Kidney (tissue), 14 donors: ENCODE measurements around the gene STAT5B. TPM values are rescaled to one million over a fixed set of nuclear protein-coding genes. Genes with fewer than 3 reads are reported as not detected.
A peak's percentile ranks its signal among the peaks of the same experiment; 100 is the strongest.

ENCODE experiments used
- DNase-seq, 5 donors: peaks; one replicate each; pipeline ENCODE4 v3.0.0-alpha.2; 2013 to 2020
- FAIRE-seq: peaks from 2 replicates; lab custom pipeline; 2012; peaks lifted over from hg19 to GRCh38; lab: Jason Lieb, UNC
- H3K27ac ChIP-seq, 2 donors: one replicate each; pipeline ENCODE4 v1.7.0; 2013; ENCODE audit warnings: low read depth in 2 of 2, low read length in 2 of 2, inconsistent platforms in 1 of 2
- H3K27me3 ChIP-seq: one replicate; pipeline ENCODE4 v1.7.1; 2013; ENCODE audit warnings: low read length, inconsistent platforms; ENCODE audit not compliant: control insufficient read depth, insufficient read depth
- H3K36me3 ChIP-seq, 3 donors: one replicate each; pipeline versions ENCODE4 v1.7.0 to v1.7.1; 2013; ENCODE audit warnings: low read length in 3 of 3, control low read depth in 1 of 3, inconsistent platforms in 1 of 3; ENCODE audit not compliant: insufficient read depth in 3 of 3, control insufficient read depth in 2 of 3
- H3K4me1 ChIP-seq, 3 donors: one replicate each; pipeline versions ENCODE4 v1.7.0 to v1.7.1; 2013; ENCODE audit warnings: low read length in 3 of 3, inconsistent platforms in 1 of 3, low read depth in 1 of 3; ENCODE audit not compliant: control insufficient read depth in 2 of 3, insufficient read depth in 2 of 3
- H3K4me3 ChIP-seq, 3 donors: one replicate each; pipeline versions ENCODE4 v1.7.0 to v1.8.1; 2013; ENCODE audit warnings: low read length in 3 of 3, control low read depth in 1 of 3, inconsistent platforms in 1 of 3
- H3K9ac ChIP-seq, 3 donors: one replicate each; pipeline versions ENCODE4 v1.7.0 to v1.7.1; 2013; ENCODE audit warnings: low read length in 3 of 3, control low read depth in 1 of 3, inconsistent platforms in 1 of 3
- H3K9me3 ChIP-seq, 3 donors: one replicate each; pipeline versions ENCODE4 v1.7.0 to v1.7.1; 2013; ENCODE audit warnings: low read length in 3 of 3, control low read depth in 1 of 3, inconsistent platforms in 1 of 3; ENCODE audit not compliant: control insufficient read depth in 2 of 3, insufficient read depth in 1 of 3
- intact Hi-C: fragments of 100-400 bp; cut with DNase I; formaldehyde crosslinking; loops from one replicate; pipeline ENCODE4 v1.11.1; 2022
- polyA plus RNA-seq: library from polyadenylated mRNA; stranded (reverse); fragments of 350-450 nt; fragmentation: Illumina TruSeq; extraction: RNeasy Lipid Tissue Mini Kit (QIAGEN cat#74804); gene quantifications from one replicate; pipeline ENCODE4 v1.2.3, GENCODE V29; 2014; ENCODE audit warnings: low read depth, low replicate concordance; ENCODE audit not compliant: insufficient read depth
- total RNA-seq: library from RNA; stranded (reverse); fragmentation: NEBNext Ultra II Directional; extraction: Animal tissue kit (Norgen Biotek cat#: 25700); gene quantifications from one replicate; pipeline ENCODE4 v1.2.1, GENCODE V29; 2021
- TF ChIP-seq, protein P1 (sequence below): IDR thresholded peaks from 3 replicates; pipeline ENCODE4 v1.5.1; 2012; ENCODE audit warnings: mild to moderate bottlenecking, moderate library complexity, borderline replicate concordance; ENCODE audit not compliant: insufficient read depth; ENCODE audit errors: extremely low read depth
- donor health status: control.
- donor health status: control.
- donor health status: control.
- donor health status: control.
- donor health status: control.
- donor health status: DM: yes; HTN: yes; CAD: no.
- donor health status: Normal renal cell carcinoma (clear cell type).

STAT5B gene
- total and polyA plus RNA-seq, 2 donors from 2014 or later = 20.4 to 68.0 TPM

DNA sequence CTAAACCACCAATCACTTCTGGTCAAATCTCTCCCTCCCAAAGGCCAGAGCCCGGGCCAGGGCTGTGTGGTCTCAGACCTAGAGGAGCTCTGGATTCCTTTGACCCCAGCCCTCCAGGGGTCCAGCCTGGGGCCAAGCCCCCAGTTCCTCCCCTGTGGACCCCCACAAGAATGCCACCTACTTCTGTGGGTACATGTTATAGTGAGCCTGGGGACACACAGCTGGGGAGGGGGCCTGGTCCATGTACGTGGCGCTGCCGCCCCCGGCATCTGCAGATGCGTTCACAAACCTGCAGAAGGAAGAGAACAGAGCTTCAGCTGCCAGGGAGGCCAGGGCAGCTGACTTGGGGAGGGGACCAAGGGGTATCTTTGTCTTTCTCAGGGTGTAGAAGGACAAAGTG is 74.0 kb downstream of the STAT5B start:
- FAIRE-seq (no peak), DNase-seq (no peak)
- peaks cover 0 to 29% (median 20%) of the 10 kb centered on the region in 3 donors for H3K4me1 ChIP-seq
- TF ChIP-seq, protein P1, sequence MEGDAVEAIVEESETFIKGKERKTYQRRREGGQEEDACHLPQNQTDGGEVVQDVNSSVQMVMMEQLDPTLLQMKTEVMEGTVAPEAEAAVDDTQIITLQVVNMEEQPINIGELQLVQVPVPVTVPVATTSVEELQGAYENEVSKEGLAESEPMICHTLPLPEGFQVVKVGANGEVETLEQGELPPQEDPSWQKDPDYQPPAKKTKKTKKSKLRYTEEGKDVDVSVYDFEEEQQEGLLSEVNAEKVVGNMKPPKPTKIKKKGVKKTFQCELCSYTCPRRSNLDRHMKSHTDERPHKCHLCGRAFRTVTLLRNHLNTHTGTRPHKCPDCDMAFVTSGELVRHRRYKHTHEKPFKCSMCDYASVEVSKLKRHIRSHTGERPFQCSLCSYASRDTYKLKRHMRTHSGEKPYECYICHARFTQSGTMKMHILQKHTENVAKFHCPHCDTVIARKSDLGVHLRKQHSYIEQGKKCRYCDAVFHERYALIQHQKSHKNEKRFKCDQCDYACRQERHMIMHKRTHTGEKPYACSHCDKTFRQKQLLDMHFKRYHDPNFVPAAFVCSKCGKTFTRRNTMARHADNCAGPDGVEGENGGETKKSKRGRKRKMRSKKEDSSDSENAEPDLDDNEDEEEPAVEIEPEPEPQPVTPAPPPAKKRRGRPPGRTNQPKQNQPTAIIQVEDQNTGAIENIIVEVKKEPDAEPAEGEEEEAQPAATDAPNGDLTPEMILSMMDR = no peak
- H3K27me3 ChIP-seq = no peaks in the 10 kb centered on the region
- peak overlapping the region; percentile 74 to 80 for H3K27ac ChIP-seq
- no peaks in the 10 kb centered on the region for H3K9me3 ChIP-seq
- H3K4me3 ChIP-seq = no peak overlapping the region
- H3K36me3 ChIP-seq = peaks cover 0 to 15% (median 10%) of the 10 kb centered on the region in 3 donors
- intact Hi-C loops = no loop called here
- H3K9ac ChIP-seq = no peak overlapping the region

DNA sequence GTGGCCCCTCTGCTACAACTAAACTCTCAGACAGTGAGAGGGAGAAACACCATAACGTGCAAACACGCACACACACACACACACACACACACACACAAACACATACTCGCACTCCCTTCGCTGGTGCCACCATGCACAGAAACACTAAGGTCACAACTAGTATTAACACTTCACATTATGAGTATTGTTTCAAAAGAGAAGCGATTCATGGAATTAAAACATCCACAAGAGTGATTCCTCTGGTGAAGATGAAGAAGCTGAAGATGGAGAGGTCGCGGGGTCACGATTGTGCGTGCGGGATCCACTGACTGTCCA is 74.8 kb downstream of the STAT5B start:
- intact Hi-C loops = no loop called here
- H3K4me1 ChIP-seq = peaks cover 0 to 29% (median 20%) of the 10 kb centered on the region in 3 donors
- no peaks in the 10 kb centered on the region for H3K27me3 ChIP-seq
- TF ChIP-seq, protein P1 = no peak
- no peak overlapping the region for H3K9ac ChIP-seq
- DNase-seq (no peak), FAIRE-seq (no peak)
- H3K27ac ChIP-seq = peak overlapping the region; percentile 69 to 80
- H3K9me3 ChIP-seq = no peaks in the 10 kb centered on the region
- H3K4me3 ChIP-seq = no peak overlapping the region
- H3K36me3 ChIP-seq = peaks cover 0 to 13% (median 10%) of the 10 kb centered on the region in 3 donors

DNA sequence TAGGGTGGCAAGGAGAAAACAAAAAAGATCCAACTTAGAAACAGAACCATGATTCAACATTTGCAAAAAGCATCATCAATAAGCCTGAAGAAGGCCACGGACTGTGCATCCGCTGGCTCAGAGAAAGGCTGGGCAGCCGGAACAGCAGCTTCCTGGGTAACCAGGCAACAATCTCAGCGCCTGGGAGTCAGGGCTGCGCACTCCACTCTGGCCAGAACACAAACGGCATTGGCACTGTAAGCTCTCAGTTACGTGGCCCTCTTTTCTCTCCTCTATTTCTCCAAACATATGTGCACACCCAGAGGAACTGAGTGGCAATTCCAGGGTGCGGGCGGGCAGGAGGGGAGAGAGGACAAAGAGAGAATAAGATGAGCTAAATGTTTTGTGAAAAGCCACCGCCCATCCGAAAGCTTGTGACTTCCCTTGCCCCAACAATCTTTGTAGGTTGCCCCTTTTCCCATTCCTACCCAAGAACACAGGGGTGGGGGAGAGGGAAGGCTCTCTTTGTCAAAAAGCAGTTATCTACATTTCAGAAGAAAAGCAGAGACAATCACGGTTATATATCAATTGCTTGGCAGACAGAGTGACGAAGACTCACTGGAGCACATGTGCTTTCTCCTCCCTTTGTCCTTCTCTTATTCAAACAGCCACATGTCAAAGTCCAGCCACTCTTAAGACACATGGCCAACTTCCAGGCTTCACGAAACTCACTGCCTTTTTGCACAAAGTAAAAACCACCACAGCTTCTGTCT is 75.3 kb downstream of the STAT5B start:
- peak overlapping the region; percentile 69 to 80 for H3K27ac ChIP-seq
- TF ChIP-seq, protein P1 = no peak
- DNase-seq = peak in 1 of 5 donors; percentile 12
- no peak for FAIRE-seq
- peaks cover 0 to 11% (median 8%) of the 10 kb centered on the region in 3 donors for H3K36me3 ChIP-seq
- no peak overlapping the region for H3K9ac ChIP-seq
- H3K4me1 ChIP-seq = peaks cover 0 to 29% (median 20%) of the 10 kb centered on the region in 3 donors
- intact Hi-C loops = no loop called here
- no peaks in the 10 kb centered on the region for H3K27me3 ChIP-seq
- H3K9me3 ChIP-seq = no peaks in the 10 kb centered on the region
- no peak overlapping the region for H3K4me3 ChIP-seq
